SK-N-SH (cell line): ENCODE data around the gene LCOR. TPM values are rescaled to one million over a fixed set of nuclear protein-coding genes. Genes with fewer than 3 reads are reported as not detected.
A peak's percentile ranks its signal among the peaks of the same experiment; 100 is the strongest.

Experiments
- CTCF ChIA-PET: fragments of 300-600, 350-600 bp; formaldehyde crosslinking; extraction: SDS; loops from one replicate; lab custom pipeline; 2021; lab: Yijun Ruan, JAX
- POLR2A ChIA-PET: fragments of 350-600 bp; sonication (Branson Sonifier 250); formaldehyde crosslinking; extraction: SDS; loops from one replicate; lab custom pipeline; 2020; ENCODE audit warnings: antibody characterized with exemption, inconsistent platforms; lab: Yijun Ruan, JAX
- DNase-seq: peaks from one replicate; pipeline ENCODE4 v3.0.0; 2012
- H2AFZ ChIP-seq: fragments of 200-600 bp; sonication (generic); 2 replicates; pipeline ENCODE4 v1.8.1; 2016; ENCODE audit warnings: antibody characterized with exemption, mild to moderate bottlenecking, low read depth
- H3F3A ChIP-seq: fragments of 200-600 bp; sonication (generic); replicated peaks from 2 replicates; pipeline ENCODE3; 2016; ENCODE audit warnings: antibody characterized with exemption, mild to moderate bottlenecking; ENCODE audit not compliant: insufficient read depth
- H3K27ac ChIP-seq, 2 experiments: fragments of 200-500 bp in 1 of 2; fragments of 200-600 bp in 1 of 2; sonication (Bioruptor generic) in 1 of 2; sonication (generic), shearing (Covaris generic) in 1 of 2; 2 replicates each; pipeline versions ENCODE4 v1.5.1 to v1.6.1; 2014 to 2016; ENCODE audit warnings: low read depth in 2 of 2, inconsistent platforms in 1 of 2, low read length in 1 of 2, mild to moderate bottlenecking in 1 of 2, mixed read lengths in 1 of 2
- H3K27me3 ChIP-seq: fragments of 200-600 bp; sonication (generic), shearing (Covaris generic); 2 replicates; pipeline ENCODE4 v1.6.1; 2016; ENCODE audit warnings: mixed run types; ENCODE audit not compliant: insufficient read depth
- H3K36me3 ChIP-seq, 2 experiments: fragments of 200-500 bp in 1 of 2; fragments of 200-600 bp in 1 of 2; sonication (Bioruptor generic) in 1 of 2; sonication (generic) in 1 of 2; replicated peaks in 1 of 2; 2 replicates each; pipeline versions ENCODE3 to v1.5.1; 2014 to 2016; ENCODE audit warnings: low read length in 1 of 2, mild to moderate bottlenecking in 1 of 2; ENCODE audit not compliant: insufficient read depth in 2 of 2, control insufficient read depth in 1 of 2
- H3K4me1 ChIP-seq, 2 experiments: fragments of 200-500 bp in 1 of 2; fragments of 200-600 bp in 1 of 2; sonication (Bioruptor generic) in 1 of 2; sonication (generic), shearing (Covaris generic) in 1 of 2; 2 replicates each; pipeline versions ENCODE4 v1.5.1 to v1.6.1; 2014 to 2016; ENCODE audit warnings: low read depth in 1 of 2, low read length in 1 of 2, mixed run types in 1 of 2; ENCODE audit not compliant: insufficient read depth in 2 of 2, control insufficient read depth in 1 of 2
- H3K4me2 ChIP-seq: fragments of 200-600 bp; sonication (generic), shearing (Covaris generic); 2 replicates; pipeline ENCODE4 v1.6.1; 2017; ENCODE audit warnings: mixed run types
- H3K4me3 ChIP-seq, 2 experiments: fragments of 200-500 bp in 1 of 2; fragments of 200-600 bp in 1 of 2; sonication (Bioruptor generic) in 1 of 2; sonication (generic), shearing (Covaris generic) in 1 of 2; 2 replicates each; pipeline versions ENCODE4 v1.5.1 to v1.8.1; 2014 to 2016; ENCODE audit warnings: low read depth in 2 of 2, inconsistent platforms in 1 of 2, low read length in 1 of 2, mild to moderate bottlenecking in 1 of 2, mixed read lengths in 1 of 2, moderate library complexity in 1 of 2
- H3K79me2 ChIP-seq: fragments of 200-600 bp; sonication (generic); 2 replicates; pipeline ENCODE4 v1.8.1; 2017; ENCODE audit warnings: mild to moderate bottlenecking; ENCODE audit not compliant: insufficient read depth
- H3K9ac ChIP-seq: fragments of 200-600 bp; sonication (generic); 2 replicates; pipeline ENCODE4 v1.6.1; 2017; ENCODE audit warnings: mixed run types
- H3K9me2 ChIP-seq: fragments of 200-600 bp; sonication (generic); 2 replicates; pipeline ENCODE4 v1.6.1; 2017; ENCODE audit warnings: mixed run types
- H3K9me3 ChIP-seq: fragments of 200-600 bp; sonication (generic); 2 replicates; pipeline ENCODE4 v1.6.1; 2017; ENCODE audit warnings: mixed run types, mild to moderate bottlenecking, moderate library complexity
- H4K20me1 ChIP-seq: fragments of 200-600 bp; sonication (generic); 2 replicates; pipeline ENCODE4 v1.6.1; 2017; ENCODE audit warnings: mild to moderate bottlenecking, mixed run types; ENCODE audit not compliant: insufficient read depth
- FOSL2 ChIP-seq: IDR thresholded peaks from 2 replicates; pipeline ENCODE4 v1.4.0; 2012; ENCODE audit warnings: low read depth, mild to moderate bottlenecking, moderate library complexity, borderline replicate concordance
- MXI1 ChIP-seq: IDR thresholded peaks from 2 replicates; pipeline ENCODE4 v1.6.1; 2012; ENCODE audit warnings: mild to moderate bottlenecking, low read depth, low read length, improper control_type of control experiment
- NRF1 ChIP-seq: IDR thresholded peaks from 2 replicates; pipeline ENCODE4 v1.6.1; 2012; ENCODE audit warnings: low read depth, mild to moderate bottlenecking, low read length
- POLR2AphosphoS5 ChIP-seq: IDR thresholded peaks from 2 replicates; pipeline ENCODE4 v1.6.1; 2012; ENCODE audit warnings: low read depth, low read length
- RAD21 ChIP-seq: IDR thresholded peaks from 2 replicates; pipeline ENCODE4 v1.6.1; 2012; ENCODE audit warnings: mild to moderate bottlenecking, low read length
- RXRA ChIP-seq: IDR thresholded peaks from 2 replicates; pipeline ENCODE4 v1.4.0; 2012; ENCODE audit warnings: low read depth, mild to moderate bottlenecking, borderline replicate concordance
- SIN3A ChIP-seq: IDR thresholded peaks from 2 replicates; pipeline ENCODE4 v1.6.1; 2012; ENCODE audit warnings: low read depth, mild to moderate bottlenecking, low read length, moderate library complexity, borderline replicate concordance
- TAF1 ChIP-seq: IDR thresholded peaks from 2 replicates; pipeline ENCODE4 v1.6.1; 2012; ENCODE audit warnings: low read depth, mild to moderate bottlenecking, low read length, moderate library complexity, borderline replicate concordance
- TCF12 ChIP-seq: IDR thresholded peaks from 2 replicates; pipeline ENCODE4 v1.4.0; 2012
- YY1 ChIP-seq: IDR thresholded peaks from 2 replicates; pipeline ENCODE4 v1.4.0; 2012; ENCODE audit warnings: low read depth, mild to moderate bottlenecking
- WGBS: methylation state at CpG from one replicate; pipeline ENCODE4 v1.1.6; 2017; ENCODE audit warnings: low lambda C conversion rate; 5-methylcytosine and 5-hydroxymethylcytosine counted together
- polyA plus RNA-seq, 3 experiments: library from polyadenylated mRNA; depleted of rRNA; stranded (reverse); fragments of >200 nt; gene quantifications; 2 replicates each; pipeline ENCODE4 v1.2.3, GENCODE V29; 2012
- TF ChIP-seq, protein P1 (sequence below): IDR thresholded peaks from 2 replicates; pipeline ENCODE4; 2012

Gene LCOR
- polyA plus RNA-seq (2012; rRNA removed): 1.9 and 2.6 TPM in 2 replicates
- 2.4 and 2.6 TPM in 2 replicates for polyA plus RNA-seq (2012; cell fraction: cytosol; rRNA removed)
- polyA plus RNA-seq (2012; cell fraction: nucleus; rRNA removed): 3.3 and 4.4 TPM in 2 replicates

DNA sequence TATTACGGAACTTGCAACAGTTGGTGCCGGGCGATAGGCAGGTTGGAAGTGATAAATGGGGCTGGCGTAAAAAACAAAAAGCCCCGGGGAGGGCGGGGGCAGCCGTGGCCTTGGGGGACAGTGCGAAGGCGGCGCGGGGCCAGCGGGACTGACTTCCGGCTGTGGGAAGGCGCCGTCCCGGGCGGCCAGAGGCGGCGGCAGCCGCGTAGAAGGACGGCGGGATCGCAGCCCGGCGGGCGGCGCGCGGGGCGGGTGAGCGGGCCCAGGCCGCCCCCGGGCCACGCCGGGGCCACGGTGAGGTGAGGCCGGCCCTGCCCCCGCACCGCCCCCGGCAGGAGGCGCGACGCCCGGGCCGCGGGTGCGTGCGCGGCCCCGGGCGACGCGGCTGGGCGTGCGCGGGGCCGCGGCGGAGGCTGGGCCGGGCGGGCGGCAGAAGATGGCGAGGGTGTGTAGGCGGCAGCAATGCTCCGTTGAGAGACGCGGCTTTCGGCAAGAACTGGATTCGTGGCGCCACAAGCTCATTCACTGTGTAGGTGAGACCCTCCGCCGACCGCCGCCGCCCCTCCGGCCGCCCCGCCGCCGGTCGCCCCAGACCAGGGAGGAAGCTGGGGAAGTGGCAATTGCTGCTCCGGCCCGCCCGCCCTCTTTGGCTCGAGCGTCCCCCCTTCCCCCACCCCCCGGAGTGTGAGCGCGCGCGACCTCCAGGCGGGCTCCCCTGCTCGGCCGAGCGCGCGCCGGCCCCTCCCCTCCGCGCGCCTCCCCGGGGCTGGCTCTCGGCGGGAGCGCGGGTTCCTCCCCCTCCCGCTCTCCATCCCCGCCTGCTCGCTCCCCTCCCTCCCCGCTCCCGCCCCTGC, at the start of gene LCOR:
Gene LCOR, plus strand, starts transcription at position 432 of the 854 bp plus-strand sequence. CDS start 116,760 bp downstream, outside the sequence.
- H3K4me3 ChIP-seq: peak within 1 kb of the TSS; percentile 89 to 92
- H3K9ac ChIP-seq: peak within 1 kb of the TSS; percentile 77
- H3K27me3 ChIP-seq: no peaks in the 10 kb centered on the region
- ChIA-PET CTCF (interaction anchor here (0.9 to 1.6 kb wide), 3 partner anchors 76 to 203 kb away, joined by 3 read pairs; no protein-coding TSS in a partner anchor), POLR2A (interaction anchor here (1.2 kb wide), 1 partner anchor 245 kb away, joined by 4 read pairs; no protein-coding TSS in a partner anchor)
- WGBS: 2% methylated on average over 13 of the region's 112 CpGs
- H3K27ac ChIP-seq: peak within 1 kb of the TSS; percentile 89 to 95
- H2AFZ ChIP-seq: peak within 1 kb of the TSS; percentile 96
- no peaks in the 10 kb centered on the region for H3K9me2 ChIP-seq
- no peaks in the 10 kb centered on the region for H3K36me3 ChIP-seq
- DNase-seq: peak; percentile 99
- H3K9me3 ChIP-seq: no peaks in the 10 kb centered on the region
- H3K4me1 ChIP-seq: peaks cover 14 to 15% of the 10 kb centered on the region in 2 experiments; a peak in 3 of 4 replicates
- H3K79me2 ChIP-seq: peaks cover 43% of the 10 kb centered on the region
- peaks cover 27% of the 10 kb centered on the region for H3F3A ChIP-seq
- TF ChIP-seq YY1: peak; percentile 76
- no peak for TF ChIP-seq FOSL2
- peak; percentile 76 for TF ChIP-seq POLR2AphosphoS5
- 0 out of 2 replicates have a peak, but pooled peaks have one; percentile 65 for TF ChIP-seq SIN3A
- peak; percentile 39 for TF ChIP-seq NRF1
- TF ChIP-seq, protein P1, sequence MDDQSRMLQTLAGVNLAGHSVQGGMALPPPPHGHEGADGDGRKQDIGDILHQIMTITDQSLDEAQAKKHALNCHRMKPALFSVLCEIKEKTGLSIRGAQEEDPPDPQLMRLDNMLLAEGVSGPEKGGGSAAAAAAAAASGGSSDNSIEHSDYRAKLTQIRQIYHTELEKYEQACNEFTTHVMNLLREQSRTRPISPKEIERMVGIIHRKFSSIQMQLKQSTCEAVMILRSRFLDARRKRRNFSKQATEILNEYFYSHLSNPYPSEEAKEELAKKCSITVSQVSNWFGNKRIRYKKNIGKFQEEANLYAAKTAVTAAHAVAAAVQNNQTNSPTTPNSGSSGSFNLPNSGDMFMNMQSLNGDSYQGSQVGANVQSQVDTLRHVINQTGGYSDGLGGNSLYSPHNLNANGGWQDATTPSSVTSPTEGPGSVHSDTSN: peak; percentile 55
- TF ChIP-seq TCF12: 0 out of 2 replicates have a peak, but pooled peaks have one; percentile 6
- no peak for TF ChIP-seq MXI1
- no peak; the same call in 1 of the 2 replicates for TF ChIP-seq RXRA
- peak; percentile 41; the same call in 1 of the 2 replicates for TF ChIP-seq TAF1
- peak within 1 kb of the TSS; percentile 97 for H3K4me2 ChIP-seq
- peaks cover 39% of the 10 kb centered on the region for H4K20me1 ChIP-seq

DNA sequence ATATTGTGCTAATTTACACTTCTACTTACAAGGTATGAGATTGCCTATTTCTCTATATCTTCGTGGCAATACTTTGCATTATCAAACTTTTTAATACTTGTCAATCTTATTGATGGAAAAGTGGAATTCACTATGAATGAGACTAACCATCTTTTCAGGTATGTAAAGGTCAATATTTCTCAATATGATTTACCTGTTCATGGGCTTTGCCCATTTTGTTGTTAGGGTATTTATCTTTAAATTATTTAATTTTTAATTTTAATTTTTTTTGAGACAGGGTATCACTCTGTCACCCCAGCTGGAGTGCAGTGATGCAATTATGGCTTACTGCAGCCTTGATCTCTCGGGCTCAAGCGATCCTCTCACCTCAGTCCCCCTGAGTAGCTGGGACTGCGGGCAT, 47.8 kb upstream of the LCOR start:
- no peaks in the 10 kb centered on the region for H3K36me3 ChIP-seq
- H3K9me3 ChIP-seq: 0 out of 2 replicates have a peak, but pooled peaks cover 4% of the 10 kb centered on the region
- H4K20me1 ChIP-seq: no peaks in the 10 kb centered on the region
- no peaks in the 10 kb centered on the region for H3K79me2 ChIP-seq
- H3K9me2 ChIP-seq: no peaks in the 10 kb centered on the region
- H3K27ac ChIP-seq: no peak overlapping the region
- no peak overlapping the region for H3K9ac ChIP-seq
- H3F3A ChIP-seq: no peaks in the 10 kb centered on the region
- TF ChIP-seq NRF1 (no peak), RAD21 (no peak), TCF12 (no peak)
- POLR2A ChIA-PET: no interaction called here
- no peak overlapping the region for H3K4me3 ChIP-seq
- WGBS: 69% methylated on average over 4 of the region's 4 CpGs
- no peak overlapping the region for H2AFZ ChIP-seq
- no peak for DNase-seq
- no peaks in the 10 kb centered on the region for H3K4me1 ChIP-seq
- CTCF ChIA-PET: no interaction called here
- no peak overlapping the region for H3K4me2 ChIP-seq
- no peaks in the 10 kb centered on the region for H3K27me3 ChIP-seq
